Measurements from ENCODE around the gene TARBP1. TPM values are rescaled to one million over a fixed set of nuclear protein-coding genes. Genes with fewer than 3 reads are reported as not detected.
"Not testable (repeated sequence)": the region's sequence is repeated elsewhere in the genome, so short reads cannot be mapped to it uniquely, and the experiment has no call there.

The TARBP1 gene
- total RNA-seq, 1 donor from 2014 or later, result 9.2 TPM

GRCh38 chr1:234413485-234413884, 65.5 kb downstream of the TARBP1 start:
- ATAC-seq (ENCODE audit: poor library complexity), result no peak
- no peak for DNase-seq
- intact Hi-C loops (cut with DNase I), result no loop called here

GRCh38 chr1:234412830-234413229, 66.1 kb downstream of the TARBP1 start:
- ATAC-seq (ENCODE audit: poor library complexity), result no peak
- no peak for DNase-seq
- intact Hi-C loops (cut with DNase I), result no loop called here

GRCh38 chr1:234409328-234409727, 69.7 kb downstream of the TARBP1 start:
- no peak for ATAC-seq (ENCODE audit: poor library complexity)
- intact Hi-C loops (cut with DNase I), result no loop called here
- DNase-seq, result no peak

- intact Hi-C loops (cut with DNase I), result no loop called here
- DNase-seq (no peak), ATAC-seq (ENCODE audit: poor library complexity) (no peak)
Measured at GRCh38 chr1:234408757-234409156, 70.2 kb downstream of the TARBP1 start.

- DNase-seq (no peak), ATAC-seq (ENCODE audit: poor library complexity) (no peak)
- intact Hi-C loops (cut with DNase I), result no loop called here
Measured at GRCh38 chr1:234406871-234407270, 72.1 kb downstream of the TARBP1 start.

- no peak for ATAC-seq (ENCODE audit: poor library complexity)
- no peak for DNase-seq
- intact Hi-C loops (cut with DNase I), result no loop called here
Measured at GRCh38 chr1:234405676-234406075, 73.3 kb downstream of the TARBP1 start.

- intact Hi-C loops (cut with DNase I), result no loop called here
- no peak for DNase-seq
- no peak for ATAC-seq (ENCODE audit: poor library complexity)
Measured at GRCh38 chr1:234402939-234403338, 76.0 kb downstream of the TARBP1 start.

GRCh38 chr1:234401658-234402057, 77.3 kb downstream of the TARBP1 start:
- intact Hi-C loops (cut with DNase I), result no loop called here
- ATAC-seq (ENCODE audit: poor library complexity) (no peak), DNase-seq (no peak)

GRCh38 chr1:234400773-234401172, 78.2 kb downstream of the TARBP1 start:
- intact Hi-C loops (cut with DNase I), result no loop called here
- ATAC-seq (ENCODE audit: poor library complexity) (no peak), DNase-seq (no peak)

GRCh38 chr1:234399515-234399914, 79.5 kb downstream of the TARBP1 start:
- intact Hi-C loops (cut with DNase I); ATAC-seq (ENCODE audit: poor library complexity); DNase-seq: not testable (repeated sequence)

- ATAC-seq (ENCODE audit: poor library complexity), result no peak
- no peak for DNase-seq
- intact Hi-C loops (cut with DNase I), result no loop called here
Measured at GRCh38 chr1:234398849-234399381, 80.1 kb downstream of the TARBP1 start.

- ATAC-seq (ENCODE audit: poor library complexity) (no peak), DNase-seq (no peak)
- intact Hi-C loops (cut with DNase I), result no loop called here
Measured at GRCh38 chr1:234397732-234398131, 81.2 kb downstream of the TARBP1 start.

- DNase-seq (no peak), ATAC-seq (ENCODE audit: poor library complexity) (no peak)
- intact Hi-C loops (cut with DNase I), result no loop called here
Measured at GRCh38 chr1:234396871-234397270, 82.1 kb downstream of the TARBP1 start.

GRCh38 chr1:234396092-234396491, 82.9 kb downstream of the TARBP1 start:
- intact Hi-C loops (cut with DNase I), result no loop called here
- ATAC-seq (ENCODE audit: poor library complexity) (no peak), DNase-seq (no peak)

GRCh38 chr1:234395297-234395696, 83.7 kb downstream of the TARBP1 start:
- DNase-seq (no peak), ATAC-seq (ENCODE audit: poor library complexity) (no peak)
- intact Hi-C loops (cut with DNase I), result no loop called here

- DNase-seq (no peak), ATAC-seq (ENCODE audit: poor library complexity) (no peak)
- intact Hi-C loops (cut with DNase I), result no loop called here
Measured at GRCh38 chr1:234393190-234393589, 85.8 kb downstream of the TARBP1 start.

- DNase-seq (no peak), ATAC-seq (ENCODE audit: poor library complexity) (no peak)
- intact Hi-C loops (cut with DNase I), result no loop called here
Measured at GRCh38 chr1:234388094-234388493, 90.9 kb downstream of the TARBP1 start.

GRCh38 chr1:234386122-234386521, 92.9 kb downstream of the TARBP1 start:
- ATAC-seq (ENCODE audit: poor library complexity), result no peak
- intact Hi-C loops (cut with DNase I), result no loop called here
- no peak for DNase-seq

- no peak for DNase-seq
- ATAC-seq (ENCODE audit: poor library complexity), result no peak
- intact Hi-C loops (cut with DNase I), result no loop called here
Measured at GRCh38 chr1:234381699-234382555, 97.1 kb downstream of the TARBP1 start.

- DNase-seq; intact Hi-C loops (cut with DNase I); ATAC-seq (ENCODE audit: poor library complexity): not testable (repeated sequence)
Measured at GRCh38 chr1:234379591-234380109, 99.3 kb downstream of the TARBP1 start.
